Activated B cell treated with CpG ODN at 0.5 μM for 24 hours (primary cell): ENCODE results near the gene PPA1. TPM values are rescaled to one million over a fixed set of nuclear protein-coding genes. Genes with fewer than 3 reads are reported as not detected.
A peak's percentile ranks its signal among the peaks of the same experiment; 100 is the strongest.

ENCODE experiments used
- ATAC-seq: fragments of 200-7000 bp; cut with Tn5 transposase; one replicate; pipeline ENCODE4 v1.10.0; 2021; ENCODE audit warnings: low read depth, mild to moderate bottlenecking, moderate library complexity
- CTCF ChIA-PET: fragments of 350-600 bp; sonication (Branson Sonifier 250); formaldehyde crosslinking; loops from one replicate; lab custom pipeline; 2021; ENCODE audit warnings: antibody characterized with exemption; lab: Charles Lee
- POLR2A ChIA-PET: fragments of 350-600 bp; sonication (Branson Sonifier 250); formaldehyde crosslinking; loops from one replicate; lab custom pipeline; 2021; ENCODE audit warnings: antibody characterized with exemption; lab: Charles Lee
- DNase-seq: peaks from one replicate; pipeline ENCODE4 v3.0.0; 2022
- H3K27ac Mint-ChIP-seq: one replicate; pipeline ENCODE4 v1.8.0; 2020; ENCODE audit warnings: mixed read lengths
- H3K27me3 Mint-ChIP-seq: one replicate; pipeline ENCODE4 v1.8.0; 2021; ENCODE audit warnings: mixed read lengths
- H3K36me3 Mint-ChIP-seq: one replicate; pipeline ENCODE4 v1.8.0; 2021; ENCODE audit warnings: low read depth, mixed read lengths
- H3K4me1 Mint-ChIP-seq: one replicate; pipeline ENCODE4 v1.8.0; 2021; ENCODE audit warnings: mixed read lengths
- H3K4me3 Mint-ChIP-seq: one replicate; pipeline ENCODE4 v1.8.0; 2020; ENCODE audit warnings: mild to moderate bottlenecking, mixed read lengths
- H3K9me3 Mint-ChIP-seq: one replicate; pipeline ENCODE4 v1.8.0; 2020; ENCODE audit warnings: mixed read lengths
- intact Hi-C: fragments of 100-400 bp; cut with micrococcal nuclease; formaldehyde crosslinking; loops from one replicate; pipeline ENCODE4 v1.15.1; 2024
- total RNA-seq: library from RNA; stranded (reverse); gene quantifications from 2 replicates; pipeline ENCODE4 v1.2.3, GENCODE V29; 2022
- TF ChIP-seq, protein P1 (sequence below): fragments of 200-600 bp; IDR thresholded peaks from one replicate; pipeline ENCODE4 v1.8.0; 2022; ENCODE audit warnings: antibody characterized with exemption, mild to moderate bottlenecking

The PPA1 gene
- total RNA-seq, 1 donor from 2014 or later = 107 TPM

DNA sequence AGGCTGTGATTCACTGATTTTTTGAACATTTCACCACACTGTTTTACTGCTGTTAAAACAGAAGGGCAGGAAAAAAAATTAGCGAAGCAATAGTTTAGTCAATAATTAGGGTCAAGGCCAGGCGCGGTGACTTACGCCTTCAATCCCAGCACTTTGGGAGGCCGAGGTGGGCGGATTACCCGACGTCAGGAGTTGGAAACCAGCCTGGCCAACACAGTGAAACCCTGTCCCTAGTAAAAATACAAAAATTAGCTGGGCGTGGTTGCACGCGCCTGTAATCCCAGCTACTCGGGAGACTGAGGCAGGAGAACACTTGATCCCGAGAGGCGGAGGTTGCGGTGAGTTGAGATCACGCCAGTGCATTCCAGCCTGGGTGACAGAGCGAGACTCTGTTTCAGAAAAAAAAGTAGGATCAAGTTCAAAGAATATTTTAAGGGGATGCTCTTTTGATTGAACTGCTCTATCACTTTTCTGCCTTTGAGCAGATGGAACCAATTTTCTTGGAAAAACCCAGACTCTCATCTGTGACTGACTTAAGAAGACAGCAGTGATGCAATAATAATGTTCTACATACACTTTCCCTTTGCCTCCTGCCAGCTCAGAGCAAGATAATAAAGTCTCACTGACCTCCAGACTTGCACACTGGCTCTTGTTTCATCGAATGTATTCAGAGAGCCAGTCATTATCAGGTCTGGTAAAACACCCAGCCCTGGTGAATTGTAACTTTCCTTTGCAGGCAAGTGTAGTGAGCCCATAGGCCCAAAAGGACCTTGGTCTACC, 1.6 kb upstream of the PPA1 start:
- Mint-ChIP-seq H3K27ac (no peak overlapping the region), H3K4me1 (peaks cover 17% of the 10 kb centered on the region), H3K27me3 (no peaks in the 10 kb centered on the region), H3K4me3 (no peak overlapping the region), H3K9me3 (no peaks in the 10 kb centered on the region), H3K36me3 (peaks cover 5% of the 10 kb centered on the region)
- ChIA-PET CTCF (interaction anchor here (1.1 to 4.1 kb wide), 3 partner anchors 9 to 129 kb away, joined by 3 to 51 read pairs (median 31); no protein-coding TSS in a partner anchor), POLR2A (interaction anchor here (0.7 to 3.1 kb wide), 2 partner anchors 12 to 64 kb away, joined by 4 to 17 read pairs; partner anchors contain the start of gene SAR1A)
- ATAC-seq = no peak
- intact Hi-C loops = loop anchor here (5.0 kb wide), 1 partner anchor 828 kb away; no protein-coding TSS in a partner anchor
- TF ChIP-seq, protein P1, sequence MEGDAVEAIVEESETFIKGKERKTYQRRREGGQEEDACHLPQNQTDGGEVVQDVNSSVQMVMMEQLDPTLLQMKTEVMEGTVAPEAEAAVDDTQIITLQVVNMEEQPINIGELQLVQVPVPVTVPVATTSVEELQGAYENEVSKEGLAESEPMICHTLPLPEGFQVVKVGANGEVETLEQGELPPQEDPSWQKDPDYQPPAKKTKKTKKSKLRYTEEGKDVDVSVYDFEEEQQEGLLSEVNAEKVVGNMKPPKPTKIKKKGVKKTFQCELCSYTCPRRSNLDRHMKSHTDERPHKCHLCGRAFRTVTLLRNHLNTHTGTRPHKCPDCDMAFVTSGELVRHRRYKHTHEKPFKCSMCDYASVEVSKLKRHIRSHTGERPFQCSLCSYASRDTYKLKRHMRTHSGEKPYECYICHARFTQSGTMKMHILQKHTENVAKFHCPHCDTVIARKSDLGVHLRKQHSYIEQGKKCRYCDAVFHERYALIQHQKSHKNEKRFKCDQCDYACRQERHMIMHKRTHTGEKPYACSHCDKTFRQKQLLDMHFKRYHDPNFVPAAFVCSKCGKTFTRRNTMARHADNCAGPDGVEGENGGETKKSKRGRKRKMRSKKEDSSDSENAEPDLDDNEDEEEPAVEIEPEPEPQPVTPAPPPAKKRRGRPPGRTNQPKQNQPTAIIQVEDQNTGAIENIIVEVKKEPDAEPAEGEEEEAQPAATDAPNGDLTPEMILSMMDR = no peak
- DNase-seq = no peak

DNA sequence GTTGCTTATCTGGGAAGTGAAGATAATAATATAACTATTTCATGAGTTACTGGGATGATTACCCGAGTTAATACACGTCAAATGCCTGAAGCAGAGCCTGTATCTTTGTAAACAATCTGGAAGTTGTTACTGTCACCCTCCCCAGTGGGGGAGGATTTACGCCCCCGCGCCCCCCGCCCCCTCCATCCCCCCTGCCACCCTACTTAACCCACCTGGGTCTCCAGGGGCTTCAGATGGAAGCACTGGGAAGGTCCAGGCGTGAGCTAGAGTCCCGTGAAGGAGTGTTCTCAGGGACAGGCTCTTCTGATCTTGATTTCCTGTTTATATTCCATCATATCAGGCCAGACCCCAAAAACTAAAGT, 691 bp upstream of the PPA1 start:
- peaks cover 14% of the 10 kb centered on the region for H3K36me3 Mint-ChIP-seq
- CTCF ChIA-PET = interaction anchor here (1.1 to 4.1 kb wide), 3 partner anchors 11 to 130 kb away, joined by 3 to 51 read pairs (median 31); partner anchors contain the start of gene SAR1A
- peaks cover 17% of the 10 kb centered on the region for H3K4me1 Mint-ChIP-seq
- TF ChIP-seq, protein P1 = no peak
- no peaks in the 10 kb centered on the region for H3K27me3 Mint-ChIP-seq
- peak overlapping the region; percentile 92 for H3K27ac Mint-ChIP-seq
- no peak for DNase-seq
- intact Hi-C loops = loop anchor here (1.0 to 5.0 kb wide), 10 partner anchors 13 to 827 kb away; partner anchors contain the start of genes EIF4EBP2, PCBD1, SAR1A and SGPL1
- ATAC-seq = no peak
- POLR2A ChIA-PET = interaction anchor here (0.5 to 3.1 kb wide), 10 partner anchors 38 to 1617 kb away, joined by 3 to 17 read pairs (median 7); partner anchors contain the start of genes EIF4EBP2, PSAP, SAR1A and TYSND1
- peak overlapping the region; percentile 92 for H3K4me3 Mint-ChIP-seq
- H3K9me3 Mint-ChIP-seq = no peaks in the 10 kb centered on the region

DNA sequence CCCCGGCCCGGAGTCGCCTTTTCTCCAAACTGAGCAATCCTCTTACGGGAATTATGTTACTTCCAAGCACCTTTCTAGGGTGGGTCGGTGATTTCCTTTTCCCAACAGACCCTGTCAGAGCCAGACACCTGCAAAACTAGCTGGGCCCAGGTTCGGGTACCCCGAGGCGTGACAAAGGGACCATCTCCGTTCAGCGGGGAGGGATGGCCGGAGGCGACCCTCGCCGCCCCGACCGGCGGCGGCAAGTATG, 445 bp downstream of the PPA1 start:
- H3K4me3 Mint-ChIP-seq = peak overlapping the region; percentile 92
- H3K27ac Mint-ChIP-seq = peak overlapping the region; percentile 37
- H3K36me3 Mint-ChIP-seq = peaks cover 20% of the 10 kb centered on the region
- POLR2A ChIA-PET = interaction anchor here (1.0 to 3.1 kb wide), 8 partner anchors 40 to 171 kb away, joined by 4 to 17 read pairs (median 9); partner anchors contain the start of genes EIF4EBP2, SAR1A and TYSND1
- no peaks in the 10 kb centered on the region for H3K9me3 Mint-ChIP-seq
- H3K27me3 Mint-ChIP-seq = no peaks in the 10 kb centered on the region
- ATAC-seq (no peak), DNase-seq (no peak)
- intact Hi-C loops = loop anchor here (1.0 to 5.0 kb wide), 10 partner anchors 11 to 825 kb away; partner anchors contain the start of genes EIF4EBP2, PCBD1, SAR1A and SGPL1
- CTCF ChIA-PET = interaction anchor here (1.1 to 4.1 kb wide), 5 partner anchors 10 to 135 kb away, joined by 3 to 51 read pairs (median 4); partner anchors contain the start of gene SAR1A
- TF ChIP-seq, protein P1 = no peak
- peaks cover 17% of the 10 kb centered on the region for H3K4me1 Mint-ChIP-seq

DNA sequence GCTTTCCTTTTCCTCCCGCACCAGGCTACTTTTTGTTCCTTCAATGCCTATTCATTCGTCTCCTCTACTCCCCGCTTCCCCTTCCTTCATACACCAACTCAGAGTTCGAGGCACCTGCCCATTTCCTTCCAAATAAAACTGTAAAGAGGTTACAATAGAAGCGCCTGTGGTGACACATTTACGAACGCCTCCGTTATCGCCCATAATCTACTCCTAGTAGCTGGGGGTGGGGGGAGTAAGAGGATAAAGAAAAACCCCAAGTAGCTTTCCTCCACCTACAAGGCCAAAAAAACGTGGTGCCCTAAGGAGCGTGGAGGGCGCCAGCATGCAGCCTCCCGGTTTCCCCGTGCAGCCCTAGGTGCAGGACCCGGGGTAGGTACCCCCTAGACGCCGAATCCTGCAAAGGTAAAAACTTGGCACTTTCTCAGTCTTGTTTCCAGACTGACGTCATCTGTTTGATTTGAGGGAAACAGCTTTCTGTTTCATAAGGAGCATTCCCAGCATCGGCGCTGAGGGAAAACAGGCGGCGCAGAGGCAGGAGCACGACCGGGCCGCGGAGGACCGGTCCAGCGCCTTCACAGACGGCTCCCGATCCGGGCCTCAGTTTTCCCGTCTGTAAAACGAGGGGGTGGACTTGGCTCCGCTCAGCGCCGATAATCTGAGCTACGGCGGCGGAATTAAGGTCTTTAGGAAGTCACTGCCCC, 922 bp downstream of the PPA1 start:
- no peaks in the 10 kb centered on the region for H3K9me3 Mint-ChIP-seq
- ChIA-PET CTCF (interaction anchor here (1.2 to 4.1 kb wide), 4 partner anchors 10 to 135 kb away, joined by 4 to 51 read pairs (median 18); no protein-coding TSS in a partner anchor), POLR2A (interaction anchor here (0.5 to 3.1 kb wide), 8 partner anchors 44 to 172 kb away, joined by 3 to 17 read pairs (median 9); partner anchors contain the start of genes EIF4EBP2, SAR1A and TYSND1)
- intact Hi-C loops = loop anchor here (2.0 to 5.0 kb wide), 4 partner anchors 132 to 825 kb away; partner anchors contain the start of genes PCBD1 and SGPL1
- peaks cover 17% of the 10 kb centered on the region for H3K4me1 Mint-ChIP-seq
- H3K27ac Mint-ChIP-seq = peak overlapping the region; percentile 37
- no peak for DNase-seq
- ATAC-seq = no peak
- no peaks in the 10 kb centered on the region for H3K27me3 Mint-ChIP-seq
- TF ChIP-seq, protein P1 = no peak
- peak overlapping the region; percentile 92 for H3K4me3 Mint-ChIP-seq
- H3K36me3 Mint-ChIP-seq = peaks cover 20% of the 10 kb centered on the region
